HEK293T (cell line): Measurements from ENCODE around the gene SNED1.

ENCODE experiments used
- CTCF ChIA-PET: fragments of 350-600 bp; formaldehyde crosslinking; extraction: SDS; loops from one replicate; lab custom pipeline; 2021; ENCODE audit warnings: antibody characterized with exemption, inconsistent platforms; lab: Yijun Ruan, JAX
- POLR2A ChIA-PET: fragments of 350-600 bp; formaldehyde crosslinking; extraction: SDS; loops from one replicate; lab custom pipeline; 2020; ENCODE audit warnings: antibody characterized with exemption, inconsistent platforms; lab: Yijun Ruan, JAX
- DNase-seq: peaks from one replicate; pipeline ENCODE4 v3.0.0; 2012; ENCODE audit warnings: mixed read lengths; ENCODE audit errors: extremely low spot score
- ARNT ChIP-seq: fragments of 450-650 bp; IDR thresholded peaks from 2 replicates; pipeline ENCODE4 v1.6.1; 2017; ENCODE audit warnings: mild to moderate bottlenecking
- BHLHE40 ChIP-seq: fragments of 450-650 bp; IDR thresholded peaks from 2 replicates; pipeline ENCODE4 v1.6.1; 2016; ENCODE audit warnings: mild to moderate bottlenecking, moderate library complexity, borderline replicate concordance
- CTBP1 ChIP-seq: fragments of 450-650 bp; IDR thresholded peaks from 2 replicates; pipeline ENCODE4 v1.6.1; 2016; ENCODE audit warnings: borderline replicate concordance
- ELF4 ChIP-seq: fragments of 450-650 bp; IDR thresholded peaks from 2 replicates; pipeline ENCODE4 v1.6.1; 2017; ENCODE audit warnings: antibody characterized with exemption
- FOXA1 ChIP-seq: fragments of 450-650 bp; IDR thresholded peaks from 2 replicates; pipeline ENCODE4 v1.6.1; 2016; ENCODE audit warnings: mild to moderate bottlenecking
- FOXK2 ChIP-seq: fragments of 450-650 bp; IDR thresholded peaks from 2 replicates; pipeline ENCODE4 v1.6.1; 2016; ENCODE audit warnings: mild to moderate bottlenecking
- FOXM1 ChIP-seq: fragments of 450-650 bp; IDR thresholded peaks from 2 replicates; pipeline ENCODE4 v1.6.1; 2017; ENCODE audit warnings: mild to moderate bottlenecking, borderline replicate concordance
- HDGF ChIP-seq: fragments of 450-650 bp; IDR thresholded peaks from 2 replicates; pipeline ENCODE4 v1.6.1; 2017; ENCODE audit warnings: antibody characterized with exemption, borderline replicate concordance
- L3MBTL2 ChIP-seq: fragments of 450-650 bp; conservative IDR thresholded peaks from 2 replicates; pipeline ENCODE4 v1.6.1; 2016; ENCODE audit warnings: mild to moderate bottlenecking
- LEF1 ChIP-seq: fragments of 450-650 bp; IDR thresholded peaks from 2 replicates; pipeline ENCODE4 v1.6.1; 2017; ENCODE audit warnings: mild to moderate bottlenecking, borderline replicate concordance
- NFRKB ChIP-seq: fragments of 450-650 bp; IDR thresholded peaks from 2 replicates; pipeline ENCODE4 v1.6.1; 2016; ENCODE audit warnings: mild to moderate bottlenecking, moderate library complexity
- SP1 ChIP-seq: fragments of 450-650 bp; IDR thresholded peaks from 2 replicates; pipeline ENCODE4 v1.6.1; 2017
- SUZ12 ChIP-seq: fragments of 450-650 bp; IDR thresholded peaks from 2 replicates; pipeline ENCODE4 v1.6.1; 2016; ENCODE audit warnings: mild to moderate bottlenecking
- TARDBP ChIP-seq: fragments of 450-650 bp; IDR thresholded peaks from 2 replicates; pipeline ENCODE4 v1.6.1; 2016
- ZNF384 ChIP-seq: fragments of 450-650 bp; IDR thresholded peaks from 2 replicates; pipeline ENCODE4 v1.6.1; 2016
- TF ChIP-seq, protein P1 (sequence below): fragments of 450-650 bp; IDR thresholded peaks from 2 replicates; pipeline ENCODE4 v1.6.1; 2016

The SNED1 gene

DNA sequence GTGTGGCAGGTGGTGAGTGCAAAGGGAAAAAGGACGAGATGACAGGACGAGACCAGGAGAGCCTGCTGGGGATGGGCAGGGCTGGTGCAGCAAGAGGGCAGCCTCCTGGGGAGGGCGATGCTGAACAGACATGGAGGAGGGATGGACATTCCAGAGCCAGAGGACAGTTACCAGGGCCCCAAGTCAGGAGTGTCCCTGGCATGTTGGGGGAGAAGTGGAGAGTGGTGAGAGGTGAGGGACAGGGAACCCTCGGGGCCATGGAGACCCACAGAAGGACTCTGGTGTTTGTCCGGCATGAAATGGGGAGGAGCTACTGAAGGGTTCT lies 84.6 kb downstream of the SNED1 start:
- ChIA-PET POLR2A (no interaction called here), CTCF (no interaction called here)
- DNase-seq, result no peak
- TF ChIP-seq FOXM1 (no peak), ARNT (no peak), ZNF384 (no peak), LEF1 (no peak), NFRKB (no peak), L3MBTL2 (no peak), CTBP1 (no peak), HDGF (no peak), SUZ12 (no peak), SP1 (no peak), TARDBP (no peak), FOXK2 (no peak), ELF4 (no peak), BHLHE40 (no peak), FOXA1 (no peak)
- TF ChIP-seq, protein P1, sequence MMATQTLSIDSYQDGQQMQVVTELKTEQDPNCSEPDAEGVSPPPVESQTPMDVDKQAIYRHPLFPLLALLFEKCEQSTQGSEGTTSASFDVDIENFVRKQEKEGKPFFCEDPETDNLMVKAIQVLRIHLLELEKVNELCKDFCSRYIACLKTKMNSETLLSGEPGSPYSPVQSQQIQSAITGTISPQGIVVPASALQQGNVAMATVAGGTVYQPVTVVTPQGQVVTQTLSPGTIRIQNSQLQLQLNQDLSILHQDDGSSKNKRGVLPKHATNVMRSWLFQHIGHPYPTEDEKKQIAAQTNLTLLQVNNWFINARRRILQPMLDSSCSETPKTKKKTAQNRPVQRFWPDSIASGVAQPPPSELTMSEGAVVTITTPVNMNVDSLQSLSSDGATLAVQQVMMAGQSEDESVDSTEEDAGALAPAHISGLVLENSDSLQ, result no peak

DNA sequence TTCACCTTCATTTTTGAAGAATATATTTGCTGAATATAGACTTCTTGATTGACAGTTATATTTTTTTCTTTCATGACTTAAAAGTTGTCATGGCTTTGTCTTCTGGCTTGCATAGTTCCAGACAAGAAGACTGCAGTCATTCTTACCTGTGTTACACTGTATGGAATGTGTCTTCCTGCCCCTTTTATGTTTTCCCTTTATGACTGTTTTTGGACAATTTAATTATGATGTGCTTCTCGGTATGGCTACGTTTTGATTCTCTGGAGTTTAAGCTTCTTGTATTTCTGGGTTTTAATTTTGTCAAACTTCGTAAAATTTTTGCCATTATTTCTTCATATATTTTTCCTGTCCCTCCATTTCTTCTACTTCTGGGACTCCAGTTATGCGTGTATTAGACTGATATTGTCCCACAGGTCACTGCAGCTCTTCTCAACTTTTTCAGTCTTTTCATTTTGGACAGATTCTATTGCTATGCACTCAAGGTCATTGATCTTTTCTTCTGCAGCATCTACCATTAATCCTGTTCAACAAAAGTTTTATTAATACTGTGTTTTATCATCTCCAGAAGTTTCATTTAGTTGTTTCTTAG lies 86.5 kb downstream of the SNED1 start:
- no peak for DNase-seq
- ChIA-PET POLR2A (no interaction called here), CTCF (no interaction called here)
- TF ChIP-seq, protein P1, result peak; percentile 15; the same call in 1 of the 2 replicates
- TF ChIP-seq BHLHE40, result no peak

DNA sequence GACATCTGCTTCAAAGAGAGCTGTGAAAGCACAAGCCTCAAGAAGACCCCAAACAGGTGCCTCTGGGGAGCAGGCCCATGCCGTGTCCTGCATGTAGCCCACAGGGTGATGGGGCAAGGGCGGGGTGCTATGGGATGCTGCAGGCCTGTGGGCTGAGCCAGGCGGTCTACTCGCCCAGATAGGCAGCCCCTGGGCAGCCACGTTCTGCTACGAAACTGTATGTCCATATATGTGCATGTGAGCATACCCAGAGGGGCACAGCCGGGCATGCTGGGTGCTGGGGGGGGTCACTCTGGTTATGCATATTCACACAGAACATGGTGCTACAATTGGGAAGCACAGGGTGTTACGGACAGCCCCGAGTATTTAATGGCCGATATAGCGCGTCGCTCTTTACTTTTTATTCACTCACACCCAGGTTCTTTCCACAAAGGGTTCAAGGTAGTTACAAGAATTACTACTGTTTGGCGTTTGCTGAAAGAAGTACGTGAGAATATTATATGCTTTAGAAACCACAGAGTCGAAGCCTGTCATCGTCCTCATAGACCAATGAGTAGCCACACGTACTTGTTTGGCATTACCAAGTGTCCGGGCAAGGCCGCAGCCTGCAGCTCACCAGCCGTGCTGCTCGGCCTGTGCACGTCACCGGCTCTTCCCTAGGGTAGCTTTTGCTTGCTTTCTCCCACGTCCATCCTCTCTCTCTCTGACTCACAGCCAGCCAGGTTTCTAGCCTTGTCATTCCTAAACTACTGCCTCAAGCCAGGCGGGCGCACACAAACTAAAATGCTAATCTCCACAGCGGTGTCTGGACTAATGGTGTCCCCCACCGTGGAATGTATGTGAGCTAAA lies 89.2 kb downstream of the SNED1 start:
- ChIA-PET POLR2A (interaction anchor here (2.1 kb wide), 1 partner anchor 14 kb away, joined by 7 read pairs; the partner anchor contains the start of gene MTERF4), CTCF (no interaction called here)
- no peak for DNase-seq
- TF ChIP-seq ARNT (no peak), LEF1 (no peak), NFRKB (no peak), ELF4 (no peak), HDGF (no peak), BHLHE40 (no peak), SUZ12 (no peak), CTBP1 (no peak), FOXM1 (no peak), FOXA1 (no peak), SP1 (no peak), FOXK2 (no peak), TARDBP (no peak), L3MBTL2 (no peak), ZNF384 (no peak)
- TF ChIP-seq, protein P1, result no peak

DNA sequence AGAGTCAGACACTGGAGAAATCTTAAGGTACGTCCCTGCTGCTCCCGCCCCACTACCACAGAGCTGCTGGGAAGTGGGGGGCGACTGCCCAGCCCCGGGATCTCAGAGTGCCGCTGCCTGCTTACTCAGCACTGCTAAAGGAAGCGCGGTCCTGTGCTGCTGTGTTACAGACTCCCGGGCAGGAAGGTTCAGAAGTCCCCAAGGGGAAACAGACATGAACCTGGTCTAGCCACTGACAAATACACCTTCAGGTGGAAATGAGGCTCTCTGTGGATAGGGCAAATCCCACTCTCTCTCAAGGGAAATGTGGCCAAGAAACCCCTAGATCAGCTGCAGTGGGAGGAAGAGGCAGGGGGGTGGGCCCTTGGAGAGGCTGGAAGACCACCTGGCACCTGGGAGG lies 90.0 kb downstream of the SNED1 start:
- DNase-seq, result no peak
- no peak for TF ChIP-seq FOXA1
- TF ChIP-seq ARNT, result no peak
- TF ChIP-seq SP1, result no peak
- TF ChIP-seq LEF1, result no peak
- no peak for TF ChIP-seq CTBP1
- TF ChIP-seq BHLHE40, result no peak
- no peak for TF ChIP-seq L3MBTL2
- TF ChIP-seq ELF4, result no peak
- no peak for TF ChIP-seq ZNF384
- no peak for TF ChIP-seq SUZ12
- TF ChIP-seq HDGF, result no peak
- ChIA-PET CTCF (no interaction called here), POLR2A (interaction anchor here (2.1 kb wide), 1 partner anchor 13 kb away, joined by 7 read pairs; the partner anchor contains the start of gene MTERF4)

DNA sequence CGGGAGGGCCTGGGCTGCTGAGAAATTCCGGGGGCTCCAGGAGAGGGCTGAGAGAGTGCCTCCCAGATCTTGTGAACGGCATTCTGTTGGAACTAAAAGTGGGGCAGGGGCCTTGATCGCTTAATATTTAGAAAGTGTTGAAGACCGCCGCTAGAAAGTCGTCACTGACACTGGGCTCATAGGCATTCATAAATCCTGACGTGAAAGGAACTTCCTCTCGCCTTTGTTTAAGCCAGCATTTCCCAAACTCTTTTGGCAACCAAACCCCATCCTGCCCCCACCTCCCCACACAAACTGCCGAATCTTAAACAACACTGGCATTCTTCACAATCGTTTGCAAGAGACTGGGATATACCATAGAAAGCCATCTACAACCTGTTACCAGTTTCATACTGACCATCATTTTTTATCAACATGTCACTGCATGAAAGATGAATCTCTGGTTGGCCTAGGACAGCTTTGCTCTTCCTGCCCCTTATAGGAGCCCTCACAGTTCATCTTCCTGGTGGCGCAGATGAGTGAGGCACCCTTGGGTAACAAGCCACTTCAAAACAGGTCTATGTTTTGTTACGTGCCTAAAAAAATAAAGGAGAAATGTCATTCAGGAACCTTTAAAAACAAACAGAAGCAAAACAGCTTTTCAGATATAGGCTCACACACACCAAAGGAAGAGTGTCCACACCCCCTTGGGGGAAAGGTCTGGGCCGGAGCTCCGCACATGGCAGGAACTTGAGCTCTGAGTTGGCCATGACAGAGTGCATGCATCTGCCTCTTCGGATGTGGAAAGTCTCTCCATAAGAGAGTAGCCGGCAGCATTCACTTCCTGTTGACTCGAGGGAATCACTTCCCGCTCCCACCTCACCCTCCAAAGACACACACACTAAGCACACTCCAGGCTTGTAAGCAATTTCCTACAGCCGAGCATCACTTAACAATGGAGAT lies 90.6 kb downstream of the SNED1 start:
- TF ChIP-seq TARDBP (no peak), BHLHE40 (no peak), L3MBTL2 (no peak)
- no peak for DNase-seq
- ChIA-PET POLR2A (interaction anchor here (2.1 kb wide), 1 partner anchor 13 kb away, joined by 7 read pairs; the partner anchor contains the start of gene MTERF4), CTCF (no interaction called here)
